ENCODE measurements around the gene LIPG. TPM values are rescaled to one million over a fixed set of nuclear protein-coding genes. Genes with fewer than 3 reads are reported as not detected.

The LIPG gene
- total and polyA plus RNA-seq, 9 of the 15 experiments (the other 6 are each of a cell fraction or from before 2014, with no cell fraction given) = 0.76 to 1.8 (median 1.3) TPM

DNA sequence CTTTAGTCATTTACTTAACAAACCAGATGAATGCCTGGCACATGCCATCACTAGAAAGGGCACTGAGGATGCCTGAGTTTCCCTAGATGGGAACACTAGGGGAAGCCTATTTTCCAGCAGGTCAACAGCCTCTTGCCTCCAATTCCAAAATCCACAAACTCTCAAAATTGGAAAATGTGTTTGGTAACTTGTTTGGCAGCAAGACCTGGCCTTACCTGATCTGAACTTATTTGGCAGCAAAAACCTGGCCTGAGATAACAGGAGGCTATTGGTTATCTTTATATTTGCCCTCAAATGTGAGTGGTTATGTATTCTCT is 2.6 kb downstream of the LIPG start:
- DNase-seq (ENCODE audit: extremely low read depth in 1 of 4, low spot score in 3 of 4) = no peak
- Histone ChIP-seq H3K36me3 (ENCODE audit: control insufficient read depth, insufficient read depth, low read length) (no peaks in the 10 kb centered on the region), H3K27ac (ENCODE audit: extremely low read depth, low read depth, low read length) (no peak overlapping the region), H3K4me1 (replicated peaks in 1 of 2; ENCODE audit: control insufficient read depth in 2 of 2, insufficient read depth in 2 of 2, low read length in 2 of 2) (peaks cover 0 to 23% of the 10 kb centered on the region in 2 experiments; a peak in 4 of 5 replicates), H3K9me1 (ENCODE audit: control insufficient read depth, insufficient read depth, low read length) (no peaks in the 10 kb centered on the region), H3K9me3 (replicated peaks; ENCODE audit: control insufficient read depth, insufficient read depth, low read depth, low read length) (no peaks in the 10 kb centered on the region), H3K4me2 (ENCODE audit: insufficient read depth, low read length) (no peak overlapping the region), H4K20me1 (replicated peaks; ENCODE audit: control insufficient read depth, insufficient read depth, low read length) (no peaks in the 10 kb centered on the region), H3K27me3 (ENCODE audit: control insufficient read depth in 2 of 2, insufficient read depth in 2 of 2, low read length in 2 of 2) (peaks cover 0 to 16% of the 10 kb centered on the region in 2 experiments; a peak in 3 of 5 replicates), H3K9ac (ENCODE audit: insufficient read depth in 1 of 2, low read depth in 2 of 2, low read length in 2 of 2) (no peak overlapping the region), H3K79me2 (ENCODE audit: control insufficient read depth, insufficient read depth, low read length) (no peaks in the 10 kb centered on the region), H2AFZ (ENCODE audit: low read depth, low read length) (no peak overlapping the region), H3K4me3 (no peak overlapping the region)
- TF ChIP-seq ZBTB17 (CRISPR knock-in tag; IDR thresholded peaks at IDR 0.05) (no peak), FOXP1 (CRISPR knock-in tag; IDR thresholded peaks at IDR 0.05) (no peak), ZBTB40 (IDR thresholded peaks at IDR 0.05) (no peak), ZBTB40 (CRISPR knock-in tag; IDR thresholded peaks at IDR 0.05) (no peak)
- ChIA-PET CTCF (ENCODE audit: low intra/inter-chr PET ratio) (no interaction called here), POLR2A (no interaction called here)
- FAIRE-seq = no peak
- ATAC-seq = no peak
- intact Hi-C loops (cut with micrococcal nuclease) (loop anchor here (10.0 kb wide), 1 partner anchor 160 kb away; no protein-coding TSS in a partner anchor), in situ Hi-C loops (cut with MboI) (no loop called here)
- no TSS peak for BruUV-seq (replicated peaks)

All from K562 (cell line).